H9 (cell line): Measurements from ENCODE around the gene APOBEC4. TPM values are rescaled to one million over a fixed set of nuclear protein-coding genes. Genes with fewer than 3 reads are reported as not detected.

Experiments
- DNase-seq: peaks from one replicate; pipeline ENCODE4 v3.0.0-alpha.2; 2017
- H2AFZ ChIP-seq: one replicate; pipeline ENCODE4 v1.6.1; 2013; ENCODE audit warnings: mild to moderate bottlenecking, low read length, control low read depth, moderate library complexity
- H2AK5ac ChIP-seq: 2 replicates; pipeline ENCODE4 v1.6.1; 2013; ENCODE audit warnings: low read length, control low read depth, mixed read lengths; ENCODE audit not compliant: insufficient read length
- H2BK120ac ChIP-seq: one replicate; pipeline ENCODE4 v1.6.1; 2013; ENCODE audit warnings: low read depth, mild to moderate bottlenecking, low read length, control low read depth, inconsistent platforms; ENCODE audit not compliant: poor library complexity, severe bottlenecking
- H2BK12ac ChIP-seq: 2 replicates; pipeline ENCODE4 v1.6.1; 2013; ENCODE audit warnings: low read length, control low read depth, mixed read lengths, low read depth; ENCODE audit not compliant: insufficient read length
- H2BK15ac ChIP-seq: 2 replicates; pipeline ENCODE4 v1.6.1; 2013; ENCODE audit warnings: low read depth, low read length, control low read depth
- H2BK20ac ChIP-seq: one replicate; pipeline ENCODE4 v1.6.1; 2013; ENCODE audit warnings: low read depth, mild to moderate bottlenecking, low read length, control low read depth, inconsistent platforms; ENCODE audit not compliant: poor library complexity, severe bottlenecking
- H2BK5ac ChIP-seq: 2 replicates; pipeline ENCODE4 v1.6.1; 2013; ENCODE audit warnings: low read length, control low read depth, mixed read lengths; ENCODE audit not compliant: insufficient read length
- H3K14ac ChIP-seq: 2 replicates; pipeline ENCODE4 v1.6.1; 2013; ENCODE audit warnings: low read length, control low read depth; ENCODE audit not compliant: insufficient read depth
- H3K18ac ChIP-seq: 2 replicates; pipeline ENCODE4 v1.6.1; 2013; ENCODE audit warnings: low read depth, mild to moderate bottlenecking, mixed read lengths, low read length, control low read depth; ENCODE audit not compliant: insufficient read length
- H3K23ac ChIP-seq: 2 replicates; pipeline ENCODE4 v1.6.1; 2013; ENCODE audit warnings: low read length, control low read depth, mixed read lengths, low read depth; ENCODE audit not compliant: insufficient read length
- H3K23me2 ChIP-seq: 2 replicates; pipeline ENCODE4 v1.6.1; 2013; ENCODE audit warnings: low read depth, mild to moderate bottlenecking, mixed read lengths, low read length, control low read depth; ENCODE audit not compliant: insufficient read length, poor library complexity, severe bottlenecking
- H3K27ac ChIP-seq: 2 replicates; pipeline ENCODE4 v1.5.1; 2013; ENCODE audit warnings: low read length, control low read depth, mixed read lengths, low read depth; ENCODE audit not compliant: insufficient read length
- H3K27me3 ChIP-seq: 2 replicates; pipeline ENCODE4 v1.6.1; 2013; ENCODE audit warnings: low read length, control low read depth, inconsistent platforms; ENCODE audit not compliant: insufficient read depth
- H3K4ac ChIP-seq: 2 replicates; pipeline ENCODE4 v1.6.1; 2013; ENCODE audit warnings: low read depth, mild to moderate bottlenecking, control low read depth, inconsistent platforms, low read length, moderate library complexity
- H3K4me1 ChIP-seq: 2 replicates; pipeline ENCODE4 v1.6.1; 2013; ENCODE audit warnings: low read length, control low read depth, inconsistent platforms; ENCODE audit not compliant: insufficient read depth
- H3K4me2 ChIP-seq: 2 replicates; pipeline ENCODE4 v1.6.1; 2013; ENCODE audit warnings: low read length, control low read depth, mixed read lengths; ENCODE audit not compliant: insufficient read length, insufficient read depth
- H3K56ac ChIP-seq: 2 replicates; pipeline ENCODE4 v1.6.1; 2013; ENCODE audit warnings: low read depth, mild to moderate bottlenecking, mixed read lengths, low read length, control low read depth; ENCODE audit not compliant: insufficient read length
- H3K79me1 ChIP-seq: 2 replicates; pipeline ENCODE4 v1.6.1; 2013; ENCODE audit warnings: low read depth, mild to moderate bottlenecking, moderate library complexity, low read length, control low read depth, inconsistent platforms; ENCODE audit not compliant: insufficient read depth, poor library complexity, severe bottlenecking
- H3K79me2 ChIP-seq: 2 replicates; pipeline ENCODE4 v1.6.1; 2013; ENCODE audit warnings: low read length, control low read depth, inconsistent platforms; ENCODE audit not compliant: insufficient read depth
- H3K9ac ChIP-seq: 2 replicates; pipeline ENCODE4 v1.6.1; 2013; ENCODE audit warnings: low read length, control low read depth, mixed read lengths; ENCODE audit not compliant: insufficient read length; ENCODE audit errors: extremely low read depth
- H3K9me3 ChIP-seq: one replicate; pipeline ENCODE4 v1.6.1; 2013; ENCODE audit warnings: low read depth, low read length, inconsistent platforms; ENCODE audit not compliant: control insufficient read depth
- H3T11ph ChIP-seq: one replicate; pipeline ENCODE4 v1.6.1; 2013; ENCODE audit warnings: mild to moderate bottlenecking, low read length, control low read depth, inconsistent platforms
- H4K20me1 ChIP-seq: one replicate; pipeline ENCODE4 v1.6.1; 2013; ENCODE audit not compliant: control insufficient read depth, insufficient read length, insufficient read depth
- H4K5ac ChIP-seq: 2 replicates; pipeline ENCODE4 v1.6.1; 2013; ENCODE audit warnings: low read depth, mild to moderate bottlenecking, mixed read lengths, low read length, control low read depth; ENCODE audit not compliant: insufficient read length
- H4K8ac ChIP-seq: replicated peaks from 2 replicates; pipeline ENCODE4 v1.6.1; 2013; ENCODE audit warnings: low read length, control low read depth, mixed read lengths, low read depth; ENCODE audit not compliant: insufficient read length
- H4K91ac ChIP-seq: 2 replicates; pipeline ENCODE4 v1.6.1; 2013; ENCODE audit warnings: low read depth, mild to moderate bottlenecking, moderate library complexity, mixed read lengths, low read length, control low read depth; ENCODE audit not compliant: insufficient read length
- H3K27ac Mint-ChIP-seq, 3 experiments: 2 replicates in 2 of 3; 3 replicates in 1 of 3; pipeline ENCODE4 v1.8.0; 2020 to 2021; ENCODE audit warnings: mixed read lengths in 3 of 3, mild to moderate bottlenecking in 1 of 3, moderate library complexity in 1 of 3
- H3K27me3 Mint-ChIP-seq: 2 replicates; pipeline ENCODE4 v1.8.0; 2021; ENCODE audit warnings: low read depth, mild to moderate bottlenecking, moderate library complexity, mixed read lengths
- H3K36me3 Mint-ChIP-seq, 3 experiments: 2 replicates in 2 of 3; 3 replicates in 1 of 3; pipeline ENCODE4 v1.8.0; 2020 to 2021; ENCODE audit warnings: low read depth in 3 of 3, mixed read lengths in 3 of 3; ENCODE audit not compliant: insufficient read depth in 1 of 3
- H3K4me1 Mint-ChIP-seq, 2 experiments: 2 replicates each; pipeline ENCODE4 v1.8.0; 2020; ENCODE audit warnings: mixed read lengths in 2 of 2
- H3K4me3 Mint-ChIP-seq, 2 experiments: 2 replicates in 1 of 2; 3 replicates in 1 of 2; pipeline ENCODE4 v1.8.0; 2020 to 2021; ENCODE audit warnings: mild to moderate bottlenecking in 2 of 2, mixed read lengths in 2 of 2, moderate library complexity in 1 of 2
- H3K9me3 Mint-ChIP-seq, 2 experiments: 2 replicates in 1 of 2; 3 replicates in 1 of 2; pipeline ENCODE4 v1.8.0; 2020; ENCODE audit warnings: mild to moderate bottlenecking in 2 of 2, mixed read lengths in 2 of 2, moderate library complexity in 1 of 2
- CTCF ChIP-seq: fragments of 200-600 bp; sonication (generic); conservative IDR thresholded peaks from 3 replicates; pipeline ENCODE4 v1.8.0; 2021; ENCODE audit warnings: antibody characterized with exemption, mild to moderate bottlenecking
- total RNA-seq: library from RNA; stranded (reverse); gene quantifications from 2 replicates; pipeline ENCODE4 v1.2.1, GENCODE V29; 2021

Gene APOBEC4
- total RNA-seq, 1 experiment from 2014 or later, result not detected

- no peak overlapping the region for H2AK5ac ChIP-seq
- H3K4me2 ChIP-seq, result no peak overlapping the region
- H3K18ac ChIP-seq, result no peak overlapping the region
- no peak overlapping the region for H3T11ph ChIP-seq
- H3K56ac ChIP-seq, result no peak overlapping the region
- no peak overlapping the region for H3K23ac ChIP-seq
- no peak overlapping the region for H2AFZ ChIP-seq
- H3K79me1 ChIP-seq, result no peaks in the 10 kb centered on the region
- no peaks in the 10 kb centered on the region for H3K4me1 ChIP-seq
- H3K27ac ChIP-seq, result no peak overlapping the region
- H2BK120ac ChIP-seq, result no peak overlapping the region
- no peaks in the 10 kb centered on the region for H3K36me3 Mint-ChIP-seq
- H3K4me3 Mint-ChIP-seq, result no peak overlapping the region
- no peaks in the 10 kb centered on the region for H3K27me3 Mint-ChIP-seq
- H4K8ac ChIP-seq, result no peak overlapping the region
- H3K14ac ChIP-seq, result no peak overlapping the region
- no peak overlapping the region for H3K27ac Mint-ChIP-seq
- H3K4ac ChIP-seq, result no peak overlapping the region
- H2BK15ac ChIP-seq, result no peak overlapping the region
- no peaks in the 10 kb centered on the region for H3K9me3 ChIP-seq
- no peaks in the 10 kb centered on the region for H3K27me3 ChIP-seq
- no peak overlapping the region for H2BK12ac ChIP-seq
- H4K20me1 ChIP-seq, result no peaks in the 10 kb centered on the region
- H3K4me1 Mint-ChIP-seq, result peaks cover 0 to 4% of the 10 kb centered on the region in 2 experiments; a peak in 2 of 4 replicates
- no peak for DNase-seq
- H3K9me3 Mint-ChIP-seq, result no peaks in the 10 kb centered on the region
- H3K23me2 ChIP-seq, result no peaks in the 10 kb centered on the region
- no peak overlapping the region for H4K5ac ChIP-seq
- no peak overlapping the region for H2BK20ac ChIP-seq
- no peak overlapping the region for H2BK5ac ChIP-seq
- no peak overlapping the region for H3K9ac ChIP-seq
- H4K91ac ChIP-seq, result no peak overlapping the region
- no peaks in the 10 kb centered on the region for H3K79me2 ChIP-seq
- TF ChIP-seq CTCF, result no peak
These were observed 41.6 kb upstream of the APOBEC4 start for GRCh38 chr1:183694755-183695154.
